AG04449 (cell line): ENCODE results near the gene NUDT16L1.
A peak's percentile ranks its signal among the peaks of the same experiment; 100 is the strongest.
"Not testable (repeated sequence)": the region's sequence is repeated elsewhere in the genome, so short reads cannot be mapped to it uniquely, and the experiment has no call there.

Experiments used
- CTCF ChIA-PET: fragments of 350-600 bp; formaldehyde crosslinking; extraction: SDS; loops from one replicate; lab custom pipeline; 2021; ENCODE audit warnings: antibody characterized with exemption; lab: Yijun Ruan, JAX
- POLR2A ChIA-PET: fragments of 400-600, 350-600 bp; formaldehyde crosslinking; extraction: SDS; loops from one replicate; lab custom pipeline; 2020; ENCODE audit warnings: antibody characterized with exemption, inconsistent platforms; lab: Yijun Ruan, JAX
- DNase-seq: peaks from one replicate; pipeline ENCODE4 v3.0.0-alpha.2; 2010; ENCODE audit warnings: low read depth, low spot score
- H3K4me3 ChIP-seq: 2 replicates; pipeline ENCODE4 v1.5.1; 2011; ENCODE audit warnings: low read depth, mild to moderate bottlenecking, control low read depth, low read length
- CTCF ChIP-seq: IDR thresholded peaks from one replicate; pipeline ENCODE4 v1.5.1; 2011; ENCODE audit warnings: mild to moderate bottlenecking, moderate library complexity, low read length, control low read depth, inconsistent platforms; ENCODE audit not compliant: insufficient read depth; ENCODE audit errors: missing control alignments

Gene NUDT16L1

GRCh38 chr16:4733747-4734062 lies 40.3 kb downstream of the NUDT16L1 start:
- ChIA-PET POLR2A (interaction anchor here (0.8 to 2.1 kb wide), 9 partner anchors 9 to 339 kb away, joined by 3 to 15 read pairs (median 6); partner anchors contain the start of genes NUDT16L1, ROGDI and ZNF500), CTCF (interaction anchor here (1.1 to 2.4 kb wide), 3 partner anchors 33 to 223 kb away, joined by 3 to 8 read pairs (median 5); partner anchors contain the start of gene ZNF500)
- no peak for TF ChIP-seq CTCF
- no peak for DNase-seq
- H3K4me3 ChIP-seq, result peak overlapping the region; percentile 97

- TF ChIP-seq CTCF, result no peak
- CTCF ChIA-PET, result interaction anchor here (0.9 to 2.4 kb wide), 7 partner anchors 10 to 224 kb away, joined by 3 to 8 read pairs (median 3); partner anchors contain the start of genes MGRN1, SEC14L5 and ZNF500
- H3K4me3 ChIP-seq, result peak within 1 kb of the TSS; percentile 97
- DNase-seq, result peak; percentile 83
- POLR2A ChIA-PET, result interaction anchor here (0.8 to 2.1 kb wide), 10 partner anchors 8 to 338 kb away, joined by 3 to 15 read pairs (median 5); partner anchors contain the start of genes NUDT16L1, ROGDI and ZNF500
Measured at GRCh38 chr16:4734063-4734729, 40.8 kb downstream of the NUDT16L1 start, which contains the start of the genes ANKS3 and DNAAF8. Gene ANKS3, minus strand, starts transcription at chr16:4734271. Its CDS starts 4,122 bp downstream, at chr16:4730149. Gene DNAAF8, plus strand, starts transcription at chr16:4734537. Its CDS starts 1,978 bp downstream, at chr16:4736515.

GRCh38 chr16:4734730-4735535 lies 41.6 kb downstream of the NUDT16L1 start:
- DNase-seq, result no peak
- CTCF ChIA-PET, result interaction anchor here (0.9 to 2.4 kb wide), 7 partner anchors 9 to 223 kb away, joined by 3 to 8 read pairs (median 3); partner anchors contain the start of genes MGRN1, SEC14L5 and ZNF500
- POLR2A ChIA-PET, result interaction anchor here (0.8 to 2.1 kb wide), 9 partner anchors 8 to 119 kb away, joined by 3 to 15 read pairs (median 6); partner anchors contain the start of genes NUDT16L1, ROGDI and ZNF500
- H3K4me3 ChIP-seq, result peak overlapping the region; percentile 97
- no peak for TF ChIP-seq CTCF

- no peak for TF ChIP-seq CTCF
- no peak overlapping the region for H3K4me3 ChIP-seq
- DNase-seq, result no peak
- POLR2A ChIA-PET, result no interaction called here
- CTCF ChIA-PET, result no interaction called here
Measured at GRCh38 chr16:4736546-4736945, 43.2 kb downstream of the NUDT16L1 start.

- CTCF ChIA-PET, result no interaction called here
- no peak overlapping the region for H3K4me3 ChIP-seq
- POLR2A ChIA-PET, result no interaction called here
- TF ChIP-seq CTCF, result no peak
- DNase-seq, result no peak
Measured at GRCh38 chr16:4737545-4737944, 44.2 kb downstream of the NUDT16L1 start.

GRCh38 chr16:4738370-4738769 lies 45.0 kb downstream of the NUDT16L1 start:
- POLR2A ChIA-PET, H3K4me3 ChIP-seq, CTCF ChIA-PET, DNase-seq: not testable (repeated sequence)
